ENCODE results near the gene ASPHD2.

Gene ASPHD2

GRCh38 chr22:26462641-26463040, 33.6 kb downstream of the ASPHD2 start (continued):
- TF ChIP-seq ZFP30 (CRISPR knock-in tag; IDR thresholded peaks at IDR 0.05), result no peak
- no peak for TF ChIP-seq OSR1 (CRISPR knock-in tag; IDR thresholded peaks at IDR 0.05)
- no peak for TF ChIP-seq ZNF70 (CRISPR knock-in tag; IDR thresholded peaks at IDR 0.05)
- TF ChIP-seq SNAI2 (CRISPR knock-in tag; IDR thresholded peaks at IDR 0.05), result no peak

- TF ChIP-seq GLIS3 (CRISPR knock-in tag; IDR thresholded peaks at IDR 0.05) (no peak), ZNF70 (CRISPR knock-in tag; IDR thresholded peaks at IDR 0.05) (no peak), ISL1 (CRISPR knock-in tag; IDR thresholded peaks at IDR 0.05) (no peak), RARB (CRISPR knock-in tag; IDR thresholded peaks at IDR 0.05) (no peak), CSDC2 (CRISPR knock-in tag; IDR thresholded peaks at IDR 0.05) (no peak), ZC3H10 (CRISPR knock-in tag; IDR thresholded peaks at IDR 0.05) (no peak), ZNF8 (CRISPR knock-in tag; IDR thresholded peaks at IDR 0.05) (no peak), ARNTL (CRISPR knock-in tag; IDR thresholded peaks at IDR 0.05; ENCODE audit: borderline replicate concordance, low read depth) (no peak), ZFP3 (CRISPR knock-in tag; IDR thresholded peaks at IDR 0.05) (no peak), ZFP30 (CRISPR knock-in tag; IDR thresholded peaks at IDR 0.05) (no peak), PPARA (CRISPR knock-in tag; IDR thresholded peaks at IDR 0.05; ENCODE audit: borderline replicate concordance) (no peak), TSHZ2 (CRISPR knock-in tag; IDR thresholded peaks at IDR 0.05) (no peak), TCF4 (CRISPR knock-in tag; IDR thresholded peaks at IDR 0.05; ENCODE audit: borderline replicate concordance) (no peak), CSRNP3 (CRISPR knock-in tag; IDR thresholded peaks at IDR 0.05) (no peak), ZNF565 (CRISPR knock-in tag; conservative IDR thresholded peaks at IDR 0.05; ENCODE audit: low read depth) (no peak), ESRRG (CRISPR knock-in tag; IDR thresholded peaks at IDR 0.05) (no peak), PATZ1 (CRISPR knock-in tag; IDR thresholded peaks at IDR 0.05; ENCODE audit: borderline replicate concordance) (no peak), CREB5 (CRISPR knock-in tag; IDR thresholded peaks at IDR 0.05; ENCODE audit: low read depth) (no peak)
- no peak for ATAC-seq
Measured at GRCh38 chr22:26463101-26463661, 34.1 kb downstream of the ASPHD2 start.

- no peak for TF ChIP-seq OSR1 (CRISPR knock-in tag; IDR thresholded peaks at IDR 0.05)
- no peak for TF ChIP-seq ZC3H10 (CRISPR knock-in tag; IDR thresholded peaks at IDR 0.05)
- no peak for TF ChIP-seq ZFP3 (CRISPR knock-in tag; IDR thresholded peaks at IDR 0.05)
- TF ChIP-seq ZNF70 (CRISPR knock-in tag; IDR thresholded peaks at IDR 0.05), result no peak
- TF ChIP-seq CSDC2 (CRISPR knock-in tag; IDR thresholded peaks at IDR 0.05), result no peak
- TF ChIP-seq ISL1 (CRISPR knock-in tag; IDR thresholded peaks at IDR 0.05), result no peak
- no peak for TF ChIP-seq TSHZ2 (CRISPR knock-in tag; IDR thresholded peaks at IDR 0.05)
- no peak for TF ChIP-seq TCF4 (CRISPR knock-in tag; IDR thresholded peaks at IDR 0.05; ENCODE audit: borderline replicate concordance)
- TF ChIP-seq ZFP30 (CRISPR knock-in tag; IDR thresholded peaks at IDR 0.05), result no peak
- no peak for TF ChIP-seq GLIS3 (CRISPR knock-in tag; IDR thresholded peaks at IDR 0.05)
- TF ChIP-seq POU6F1 (CRISPR knock-in tag; IDR thresholded peaks at IDR 0.05; ENCODE audit: borderline replicate concordance, low read depth), result no peak
- TF ChIP-seq ESRRG (CRISPR knock-in tag; IDR thresholded peaks at IDR 0.05), result no peak
- no peak for TF ChIP-seq ARNTL (CRISPR knock-in tag; IDR thresholded peaks at IDR 0.05; ENCODE audit: borderline replicate concordance, low read depth)
- no peak for TF ChIP-seq ZNF565 (CRISPR knock-in tag; conservative IDR thresholded peaks at IDR 0.05; ENCODE audit: low read depth)
- TF ChIP-seq ZNF8 (CRISPR knock-in tag; IDR thresholded peaks at IDR 0.05), result no peak
- no peak for TF ChIP-seq CSRNP3 (CRISPR knock-in tag; IDR thresholded peaks at IDR 0.05)
- TF ChIP-seq BACH2 (CRISPR knock-in tag; IDR thresholded peaks at IDR 0.05; ENCODE audit: borderline replicate concordance), result no peak
- no peak for ATAC-seq
Measured at GRCh38 chr22:26463688-26464087, 34.6 kb downstream of the ASPHD2 start.
